Measurements from ENCODE around the gene DMGDH. TPM values are rescaled to one million over a fixed set of nuclear protein-coding genes. Genes with fewer than 3 reads are reported as not detected.

The DMGDH gene
- total and polyA plus RNA-seq, 2 of the 4 experiments (the other 2 are of a cell fraction) = 0.18 TPM; not detected in 1

DNA sequence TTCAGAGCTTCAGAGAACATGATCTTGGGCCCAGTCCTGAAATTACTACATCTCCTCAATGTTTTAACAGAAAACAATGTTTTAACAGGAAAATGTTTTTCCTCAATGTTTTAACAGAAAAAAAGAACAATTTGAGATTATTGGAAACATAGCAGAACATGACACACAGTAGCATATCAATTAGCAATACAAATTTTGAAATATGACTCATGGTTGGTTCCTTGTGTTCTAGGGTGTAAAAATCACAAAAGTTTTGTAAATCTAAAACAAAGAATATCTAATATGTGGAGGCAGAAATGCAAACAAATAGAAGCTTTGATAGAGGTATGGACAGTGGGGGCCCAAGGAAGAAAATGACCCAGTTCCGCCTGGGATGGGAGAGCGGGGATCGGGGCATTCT, 61.6 kb downstream of the DMGDH start:
- ChIA-PET CTCF (interaction anchor here (1.1 to 1.7 kb wide), 2 partner anchors 13 to 17 kb away, joined by 3 to 6 read pairs; no protein-coding TSS in a partner anchor), POLR2A (ENCODE audit: unreplicated experiment) (no interaction called here)
- no peak overlapping the region for H4K8ac ChIP-seq (ENCODE audit: low read depth in 2 of 2, low read length in 2 of 2)

More for the DNA sequence above, 61.6 kb downstream of the DMGDH start:
- Histone ChIP-seq H3K9ac (ENCODE audit: low read depth, low read length) (no peak overlapping the region), H2AK9ac (replicated peaks; ENCODE audit: low read depth, low read length, poor library complexity) (no peak overlapping the region), H3K79me1 (ENCODE audit: low read depth in 1 of 2, low read length in 2 of 2) (no peaks in the 10 kb centered on the region), H3K4me2 (ENCODE audit: low read depth, low read length) (no peak overlapping the region), H3K56ac (ENCODE audit: extremely low read depth, insufficient read depth, low read length) (no peak overlapping the region), H3K4me3 (ENCODE audit: insufficient read depth, low read depth, low read length) (no peak overlapping the region), H3K27ac (ENCODE audit: insufficient read depth, low read length) (no peak overlapping the region), H4K20me1 (ENCODE audit: insufficient read depth, low read length) (no peaks in the 10 kb centered on the region), H2AK5ac (ENCODE audit: low read depth, low read length) (no peak overlapping the region), H4K91ac (ENCODE audit: insufficient read depth, low read depth, low read length) (no peak overlapping the region), H3K27me3 (ENCODE audit: control insufficient read depth, insufficient read depth, low read length) (no peaks in the 10 kb centered on the region), H3K18ac (ENCODE audit: low read depth, low read length) (no peak overlapping the region), H2BK120ac (ENCODE audit: low read depth, low read length) (peak overlapping the region; percentile 9; the same call in 1 of the 2 replicates), H2BK15ac (ENCODE audit: low read depth, low read length) (no peak overlapping the region), H2BK20ac (ENCODE audit: low read depth, low read length) (no peak overlapping the region), H3K9me1 (ENCODE audit: insufficient read depth, low read length) (no peaks in the 10 kb centered on the region), H2BK5ac (ENCODE audit: low read depth, low read length, poor library complexity, severe bottlenecking) (no peak overlapping the region), H4K5ac (ENCODE audit: low read depth, low read length) (no peak overlapping the region), H3K4me1 (ENCODE audit: control insufficient read depth, insufficient read depth, low read length) (peaks cover 3% of the 10 kb centered on the region; the same call in 1 of the 2 replicates), H3K4ac (ENCODE audit: low read depth, low read length) (no peak overlapping the region), H2AFZ (replicated peaks; ENCODE audit: low read length, poor library complexity) (no peak overlapping the region), H3K14ac (replicated peaks; ENCODE audit: low read depth, low read length) (no peak overlapping the region), H3K36me3 (ENCODE audit: control insufficient read depth, insufficient read depth, low read length) (no peaks in the 10 kb centered on the region), H3K9me3 (ENCODE audit: control insufficient read depth, insufficient read depth, low read length) (peaks cover 4% of the 10 kb centered on the region), H3K23ac (ENCODE audit: low read depth, low read length) (no peak overlapping the region)
- BruUV-seq (replicated peaks) = no TSS peak
- in situ Hi-C loops (cut with MboI; ENCODE audit: low sequenced_read_pairs) (no loop called here), intact Hi-C loops (cut with micrococcal nuclease) (no loop called here), dilution Hi-C loops (cut with HindIII; ENCODE audit: low sequenced_read_pairs, unreplicated experiment) (no loop called here)
- DNase-seq (no peak), ATAC-seq (ENCODE audit: low read depth) (no peak)
- TF ChIP-seq NFE2L2 (IDR thresholded peaks at IDR 0.05; ENCODE audit: low read depth, low read length) (no peak), SMC3 (IDR thresholded peaks at IDR 0.05; ENCODE audit: low read depth, low read length) (no peak), RFX5 (IDR thresholded peaks at IDR 0.05; ENCODE audit: low read depth, low read length) (no peak), BHLHE40 (IDR thresholded peaks at IDR 0.05; ENCODE audit: low read depth, low read length) (no peak), RCOR1 (IDR thresholded peaks at IDR 0.05; ENCODE audit: insufficient replicate concordance, low read length) (no peak), FOS (IDR thresholded peaks at IDR 0.05; ENCODE audit: low read depth, low read length) (no peak), RAD21 (IDR thresholded peaks at IDR 0.05; ENCODE audit: low read length) (no peak), CEBPB (IDR thresholded peaks at IDR 0.05; ENCODE audit: low read depth, low read length) (no peak), MAZ (IDR thresholded peaks at IDR 0.05; ENCODE audit: borderline replicate concordance, low read depth, low read length) (no peak), CHD1 (IDR thresholded peaks at IDR 0.05; ENCODE audit: low read depth, low read length) (no peak)
- TF ChIP-seq, protein P1, sequence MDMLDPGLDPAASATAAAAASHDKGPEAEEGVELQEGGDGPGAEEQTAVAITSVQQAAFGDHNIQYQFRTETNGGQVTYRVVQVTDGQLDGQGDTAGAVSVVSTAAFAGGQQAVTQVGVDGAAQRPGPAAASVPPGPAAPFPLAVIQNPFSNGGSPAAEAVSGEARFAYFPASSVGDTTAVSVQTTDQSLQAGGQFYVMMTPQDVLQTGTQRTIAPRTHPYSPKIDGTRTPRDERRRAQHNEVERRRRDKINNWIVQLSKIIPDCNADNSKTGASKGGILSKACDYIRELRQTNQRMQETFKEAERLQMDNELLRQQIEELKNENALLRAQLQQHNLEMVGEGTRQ (IDR thresholded peaks at IDR 0.05; ENCODE audit: low read depth, low read length) = no peak
- TF ChIP-seq, protein P2, sequence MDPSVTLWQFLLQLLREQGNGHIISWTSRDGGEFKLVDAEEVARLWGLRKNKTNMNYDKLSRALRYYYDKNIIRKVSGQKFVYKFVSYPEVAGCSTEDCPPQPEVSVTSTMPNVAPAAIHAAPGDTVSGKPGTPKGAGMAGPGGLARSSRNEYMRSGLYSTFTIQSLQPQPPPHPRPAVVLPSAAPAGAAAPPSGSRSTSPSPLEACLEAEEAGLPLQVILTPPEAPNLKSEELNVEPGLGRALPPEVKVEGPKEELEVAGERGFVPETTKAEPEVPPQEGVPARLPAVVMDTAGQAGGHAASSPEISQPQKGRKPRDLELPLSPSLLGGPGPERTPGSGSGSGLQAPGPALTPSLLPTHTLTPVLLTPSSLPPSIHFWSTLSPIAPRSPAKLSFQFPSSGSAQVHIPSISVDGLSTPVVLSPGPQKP (IDR thresholded peaks at IDR 0.05; ENCODE audit: borderline replicate concordance, low read depth, low read length) = no peak
- WGBS, 2 experiments (ENCODE audit: extremely low coverage in 2 of 2, insufficient read length in 1 of 2) = no CpG with 5 or more reads among the region's 3 CpGs
